Effector CD8-positive, alpha-beta T cell (primary cell): ENCODE results near the gene SAP30L.

Source experiments
- DNase-seq: peaks from one replicate; lab custom pipeline; 2025; lab: John Stamatoyannopoulos, UW

The SAP30L gene

GRCh38 chr5:154465169-154465568 lies 19.4 kb downstream of the SAP30L start:
- no peak for DNase-seq

GRCh38 chr5:154466147-154466546 lies 20.4 kb downstream of the SAP30L start:
- DNase-seq = no peak

- DNase-seq = no peak
These were observed 20.9 kb downstream of the SAP30L start for GRCh38 chr5:154466671-154467070.

- peak; percentile 59 for DNase-seq
These were observed 22.0 kb downstream of the SAP30L start for GRCh38 chr5:154467655-154468354.

GRCh38 chr5:154470137-154470536 lies 24.3 kb downstream of the SAP30L start:
- no peak for DNase-seq

- no peak for DNase-seq
These were observed 25.4 kb downstream of the SAP30L start for GRCh38 chr5:154470947-154471870.

- no peak for DNase-seq
These were observed 27.2 kb downstream of the SAP30L start for GRCh38 chr5:154472871-154473580.

GRCh38 chr5:154473581-154474283 lies 27.9 kb downstream of the SAP30L start:
- DNase-seq = no peak

GRCh38 chr5:154474396-154475334 lies 28.9 kb downstream of the SAP30L start:
- DNase-seq = no peak

- no peak for DNase-seq
These were observed 30.0 kb downstream of the SAP30L start for GRCh38 chr5:154475591-154476353.

GRCh38 chr5:154476354-154477205 lies 30.8 kb downstream of the SAP30L start:
- no peak for DNase-seq

GRCh38 chr5:154477382-154478223 lies 31.8 kb downstream of the SAP30L start:
- DNase-seq = no peak

GRCh38 chr5:154478224-154478565 lies 32.4 kb downstream of the SAP30L start, which contains the start of gene HAND1:
Gene HAND1, minus strand, starts transcription at chr5:154478227. Its CDS starts 219 bp downstream, at chr5:154478008.
- DNase-seq = no peak

GRCh38 chr5:154478752-154479159 lies 33.0 kb downstream of the SAP30L start:
- no peak for DNase-seq

- no peak for DNase-seq
These were observed 33.6 kb downstream of the SAP30L start for GRCh38 chr5:154479160-154479943.

- DNase-seq = no peak
These were observed 34.4 kb downstream of the SAP30L start for GRCh38 chr5:154479944-154480750.
